Ishikawa (cell line): ENCODE measurements around the gene ZNF41.

Experiments
- CEBPB ChIP-seq: IDR thresholded peaks from 2 replicates; pipeline ENCODE4 v1.6.1; 2012
- CREB1 ChIP-seq: IDR thresholded peaks from 2 replicates; pipeline ENCODE4 v1.6.1; 2012; ENCODE audit warnings: low read depth
- EGR1 ChIP-seq: IDR thresholded peaks from 2 replicates; pipeline ENCODE4 v1.6.1; 2012
- EP300 ChIP-seq: IDR thresholded peaks from 2 replicates; pipeline ENCODE4 v1.6.1; 2012; ENCODE audit warnings: borderline replicate concordance
- FOXM1 ChIP-seq: IDR thresholded peaks from 2 replicates; pipeline ENCODE4 v1.6.1; 2012; ENCODE audit warnings: low read depth, borderline replicate concordance
- NFIC ChIP-seq: IDR thresholded peaks from 2 replicates; pipeline ENCODE4 v1.6.1; 2012
- RAD21 ChIP-seq: IDR thresholded peaks from 2 replicates; pipeline ENCODE4 v1.6.1; 2012; ENCODE audit warnings: low read depth
- TAF1 ChIP-seq: IDR thresholded peaks from 2 replicates; pipeline ENCODE4 v1.6.1; 2012; ENCODE audit warnings: low read depth, mild to moderate bottlenecking
- TCF12 ChIP-seq: IDR thresholded peaks from 2 replicates; pipeline ENCODE4 v1.6.1; 2012; ENCODE audit warnings: low read depth
- TEAD4 ChIP-seq: IDR thresholded peaks from 2 replicates; pipeline ENCODE4 v1.6.1; 2012
- YY1 ChIP-seq: IDR thresholded peaks from 2 replicates; pipeline ENCODE4 v1.6.1; 2012; ENCODE audit warnings: low read depth
- ZBTB7A ChIP-seq: IDR thresholded peaks from 2 replicates; pipeline ENCODE4 v1.6.1; 2012; ENCODE audit warnings: low read depth
- TF ChIP-seq, protein P1 (sequence below): IDR thresholded peaks from 2 replicates; pipeline ENCODE4 v1.6.1; 2012
- TF ChIP-seq, protein P2 (sequence below): IDR thresholded peaks from 2 replicates; pipeline ENCODE4 v1.6.1; 2012
- TF ChIP-seq, protein P3 (sequence below): IDR thresholded peaks from 2 replicates; pipeline ENCODE4 v1.6.1; 2012; ENCODE audit warnings: low read depth, mild to moderate bottlenecking

Gene ZNF41

DNA sequence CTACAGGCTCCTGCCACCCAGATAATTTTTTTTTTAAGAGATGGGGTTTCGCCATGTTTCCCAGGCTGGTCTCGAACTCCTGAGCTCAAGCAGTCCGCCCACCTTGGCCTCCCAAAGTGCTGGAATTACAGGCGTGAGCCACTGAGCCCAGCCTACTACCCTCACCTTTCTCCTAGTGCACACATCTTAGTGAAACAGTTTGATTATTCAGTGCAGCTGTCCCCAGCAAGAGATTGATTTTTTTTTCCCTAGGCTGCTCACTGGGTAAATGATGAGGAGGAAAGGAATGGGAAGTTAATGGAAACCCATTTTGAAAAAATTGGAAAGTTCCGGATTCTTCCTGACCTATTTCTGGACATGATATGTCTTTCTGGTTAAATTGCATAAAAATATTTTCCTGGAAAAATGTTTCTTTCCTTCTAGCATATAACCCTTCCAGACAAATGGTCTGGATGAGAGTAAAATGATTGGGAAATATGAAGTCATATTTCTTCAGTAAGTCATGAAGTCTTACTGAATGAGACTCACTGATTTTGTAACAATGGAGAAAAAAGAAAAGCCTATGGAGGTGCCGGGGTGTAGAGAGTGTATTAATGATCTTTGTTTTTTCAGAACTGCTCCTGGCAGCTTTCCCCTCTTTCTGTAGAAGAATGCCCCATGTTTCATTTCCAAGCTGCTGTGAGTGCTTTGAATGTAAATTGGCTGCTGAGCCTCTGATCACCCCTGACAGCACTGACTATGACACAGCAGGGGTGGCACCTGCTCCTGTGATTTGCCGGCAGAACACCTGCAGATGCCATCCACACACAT, 19.5 kb upstream of the ZNF41 start:
- TF ChIP-seq, protein P1, sequence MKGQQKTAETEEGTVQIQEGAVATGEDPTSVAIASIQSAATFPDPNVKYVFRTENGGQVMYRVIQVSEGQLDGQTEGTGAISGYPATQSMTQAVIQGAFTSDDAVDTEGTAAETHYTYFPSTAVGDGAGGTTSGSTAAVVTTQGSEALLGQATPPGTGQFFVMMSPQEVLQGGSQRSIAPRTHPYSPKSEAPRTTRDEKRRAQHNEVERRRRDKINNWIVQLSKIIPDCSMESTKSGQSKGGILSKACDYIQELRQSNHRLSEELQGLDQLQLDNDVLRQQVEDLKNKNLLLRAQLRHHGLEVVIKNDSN = no peak
- TF ChIP-seq YY1 (no peak), TEAD4 (no peak), TCF12 (no peak)

DNA sequence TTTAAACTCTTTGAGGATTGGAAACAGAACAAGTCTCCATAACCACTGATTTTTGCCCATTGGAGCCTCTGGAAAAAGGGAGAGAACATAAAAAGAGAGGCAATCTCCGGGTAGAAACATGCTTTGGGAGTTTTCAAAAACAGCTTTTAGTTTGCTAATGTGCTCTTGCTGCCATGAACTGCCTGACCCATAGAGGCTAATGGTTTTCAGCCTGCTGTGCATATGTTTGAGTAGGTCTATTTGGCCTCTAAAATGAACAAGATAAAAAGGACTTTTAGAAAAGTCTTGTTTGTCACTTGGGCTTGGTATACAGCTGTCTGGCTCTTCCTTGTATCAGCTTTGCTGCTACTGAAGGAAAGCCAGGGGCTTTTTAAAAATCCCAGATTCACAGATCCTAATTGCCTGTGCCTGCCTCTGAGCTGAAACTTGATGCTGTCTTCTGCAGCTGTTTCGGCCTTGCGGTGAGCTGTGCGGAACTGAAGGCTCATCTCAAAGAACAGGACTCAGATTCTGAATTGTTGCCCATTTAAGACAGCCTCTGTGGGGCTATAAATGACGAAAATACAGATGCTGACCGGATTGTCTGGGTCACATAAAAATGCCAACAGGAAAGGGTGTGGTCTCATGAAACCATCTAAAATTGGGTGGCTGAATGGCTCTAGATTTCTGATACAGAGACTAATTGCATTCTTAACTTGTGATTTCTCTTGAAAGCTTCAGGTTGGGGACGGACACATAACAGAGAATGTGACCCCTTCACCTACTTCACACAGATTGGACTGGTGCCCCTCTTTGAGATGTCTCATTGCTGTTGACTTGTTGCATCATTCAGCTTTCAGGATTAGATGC, 18.4 kb upstream of the ZNF41 start:
- TF ChIP-seq RAD21 = no peak
- TF ChIP-seq CREB1 = no peak
- TF ChIP-seq, protein P2, sequence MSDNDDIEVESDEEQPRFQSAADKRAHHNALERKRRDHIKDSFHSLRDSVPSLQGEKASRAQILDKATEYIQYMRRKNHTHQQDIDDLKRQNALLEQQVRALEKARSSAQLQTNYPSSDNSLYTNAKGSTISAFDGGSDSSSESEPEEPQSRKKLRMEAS = no peak
- TF ChIP-seq, protein P3, sequence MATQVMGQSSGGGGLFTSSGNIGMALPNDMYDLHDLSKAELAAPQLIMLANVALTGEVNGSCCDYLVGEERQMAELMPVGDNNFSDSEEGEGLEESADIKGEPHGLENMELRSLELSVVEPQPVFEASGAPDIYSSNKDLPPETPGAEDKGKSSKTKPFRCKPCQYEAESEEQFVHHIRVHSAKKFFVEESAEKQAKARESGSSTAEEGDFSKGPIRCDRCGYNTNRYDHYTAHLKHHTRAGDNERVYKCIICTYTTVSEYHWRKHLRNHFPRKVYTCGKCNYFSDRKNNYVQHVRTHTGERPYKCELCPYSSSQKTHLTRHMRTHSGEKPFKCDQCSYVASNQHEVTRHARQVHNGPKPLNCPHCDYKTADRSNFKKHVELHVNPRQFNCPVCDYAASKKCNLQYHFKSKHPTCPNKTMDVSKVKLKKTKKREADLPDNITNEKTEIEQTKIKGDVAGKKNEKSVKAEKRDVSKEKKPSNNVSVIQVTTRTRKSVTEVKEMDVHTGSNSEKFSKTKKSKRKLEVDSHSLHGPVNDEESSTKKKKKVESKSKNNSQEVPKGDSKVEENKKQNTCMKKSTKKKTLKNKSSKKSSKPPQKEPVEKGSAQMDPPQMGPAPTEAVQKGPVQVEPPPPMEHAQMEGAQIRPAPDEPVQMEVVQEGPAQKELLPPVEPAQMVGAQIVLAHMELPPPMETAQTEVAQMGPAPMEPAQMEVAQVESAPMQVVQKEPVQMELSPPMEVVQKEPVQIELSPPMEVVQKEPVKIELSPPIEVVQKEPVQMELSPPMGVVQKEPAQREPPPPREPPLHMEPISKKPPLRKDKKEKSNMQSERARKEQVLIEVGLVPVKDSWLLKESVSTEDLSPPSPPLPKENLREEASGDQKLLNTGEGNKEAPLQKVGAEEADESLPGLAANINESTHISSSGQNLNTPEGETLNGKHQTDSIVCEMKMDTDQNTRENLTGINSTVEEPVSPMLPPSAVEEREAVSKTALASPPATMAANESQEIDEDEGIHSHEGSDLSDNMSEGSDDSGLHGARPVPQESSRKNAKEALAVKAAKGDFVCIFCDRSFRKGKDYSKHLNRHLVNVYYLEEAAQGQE = no peak
- TF ChIP-seq, protein P1 = no peak
- no peak for TF ChIP-seq EP300
- no peak for TF ChIP-seq TEAD4
- no peak for TF ChIP-seq TCF12
- TF ChIP-seq TAF1 = no peak
- TF ChIP-seq YY1 = no peak
- TF ChIP-seq EGR1 = no peak
- TF ChIP-seq CEBPB = no peak
- TF ChIP-seq ZBTB7A = no peak
- TF ChIP-seq NFIC = no peak
- TF ChIP-seq FOXM1 = no peak

DNA sequence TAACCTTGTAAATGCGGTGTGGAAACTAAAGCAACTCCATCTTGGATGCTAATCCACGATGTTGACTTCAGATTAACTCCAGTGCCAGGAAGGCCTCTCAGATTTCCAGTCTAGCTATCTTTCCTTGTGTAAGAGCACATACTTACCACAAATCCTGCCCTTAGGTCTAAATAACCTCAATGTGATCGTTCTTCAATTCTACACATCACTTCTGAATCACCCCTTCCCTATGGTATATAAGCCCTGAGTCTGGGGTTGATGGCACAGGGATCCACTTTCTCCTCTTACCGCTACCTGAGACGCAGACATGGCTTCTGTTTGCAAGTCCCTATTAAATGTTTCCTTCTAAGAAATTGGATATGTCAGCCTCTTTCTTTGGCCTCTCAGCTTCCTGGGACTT, 17.5 kb upstream of the ZNF41 start:
- TF ChIP-seq TEAD4 (no peak), EP300 (no peak), ZBTB7A (no peak), YY1 (no peak), RAD21 (no peak), TAF1 (no peak), CREB1 (no peak), NFIC (no peak), CEBPB (no peak), TCF12 (no peak), EGR1 (no peak), FOXM1 (no peak)
- TF ChIP-seq, protein P3 = no peak
- TF ChIP-seq, protein P1 = no peak
- TF ChIP-seq, protein P2 = no peak

DNA sequence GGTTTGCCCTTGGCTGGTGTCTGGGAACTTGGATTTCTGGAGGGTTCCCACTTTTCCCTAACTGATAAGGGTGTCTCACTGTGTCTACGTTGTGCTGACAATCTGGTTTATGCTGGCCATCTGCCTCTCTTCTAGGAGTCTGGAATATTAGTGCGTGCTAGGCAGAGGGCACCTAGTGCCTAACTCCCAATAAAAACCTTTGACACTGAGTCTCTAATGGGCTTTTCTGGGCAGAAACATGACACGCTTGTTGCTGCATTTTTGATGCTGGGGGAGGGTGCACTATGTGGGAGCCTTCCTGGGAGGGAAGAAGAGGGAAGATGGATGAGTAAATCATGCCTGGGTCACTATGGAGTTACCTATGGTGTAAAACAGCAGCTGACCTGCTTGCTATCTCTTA, 16.3 kb upstream of the ZNF41 start:
- TF ChIP-seq YY1 = no peak
- no peak for TF ChIP-seq EGR1
- no peak for TF ChIP-seq NFIC
- no peak for TF ChIP-seq RAD21
- TF ChIP-seq TCF12 = no peak
- TF ChIP-seq FOXM1 = no peak
- no peak for TF ChIP-seq CEBPB
- TF ChIP-seq ZBTB7A = no peak
- TF ChIP-seq, protein P2 = no peak
- no peak for TF ChIP-seq CREB1
- TF ChIP-seq, protein P1 = no peak
- TF ChIP-seq, protein P3 = no peak
- no peak for TF ChIP-seq TAF1
- TF ChIP-seq EP300 = no peak
- TF ChIP-seq TEAD4 = no peak
